Muscle of back (tissue), 10 donors: ENCODE measurements around the gene C1orf105. TPM values are rescaled to one million over a fixed set of nuclear protein-coding genes. Genes with fewer than 3 reads are reported as not detected.

ENCODE experiments used
- polyA plus RNA-seq, 10 donors: library from polyadenylated mRNA; unstranded; fragments of 120-200 nt; gene quantifications; one replicate each; pipeline ENCODE4 v1.2.1, GENCODE V29; 2013; ENCODE audit not compliant: insufficient read length in 10 of 10

Gene C1orf105
- polyA plus RNA-seq, 10 donors: 65.5 to 154 (median 104) TPM

Other genes with a start within 250 kb of the C1orf105 start
- 10 to 100 TPM; 22.2 to 30.5 (median 26.6) TPM for gene PIGC, start 23.4 kb downstream of the C1orf105 start, polyA plus RNA-seq
- 10 to 100 TPM; 27.8 to 46.6 (median 34.8) TPM for gene SUCO, start 112.5 kb downstream of the C1orf105 start, polyA plus RNA-seq
- gene FASLG, start 238.4 kb downstream of the C1orf105 start, polyA plus RNA-seq: under 1 TPM in 6 of 10 donors, not detected in 4; 0.10 to 0.29 (median 0.18) TPM